Left lung (tissue), 10 donors: ENCODE results near the gene GRM5. TPM values are rescaled to one million over a fixed set of nuclear protein-coding genes. Genes with fewer than 3 reads are reported as not detected.

ENCODE experiments used
- ATAC-seq: fragments of 200-7000 bp; cut with Tn5 transposase; one replicate; pipeline ENCODE4 v1.9.1; 2020; ENCODE audit warnings: moderate library complexity
- DNase-seq, 4 donors: peaks; one replicate each; pipeline ENCODE4 v3.0.0-alpha.2; 2013 to 2020
- H3K27ac ChIP-seq, 2 donors: fragments of 200-600 bp; sonication (generic) in 1 of 2; one replicate each; pipeline versions ENCODE4 v1.5.0 to v1.8.0; 2020 to 2021
- H3K27me3 ChIP-seq, 2 donors: fragments of 200-600 bp; sonication (generic) in 1 of 2; one replicate each; pipeline versions ENCODE4 v1.5.0 to v1.8.0; 2020 to 2021
- H3K36me3 ChIP-seq, 2 donors: fragments of 200-600 bp; sonication (generic) in 1 of 2; one replicate each; pipeline versions ENCODE4 v1.5.0 to v1.8.0; 2020 to 2021
- H3K4me1 ChIP-seq, 2 donors: fragments of 200-600 bp; one replicate each; pipeline ENCODE4 v1.8.0; 2021
- H3K4me3 ChIP-seq, 2 donors: fragments of 200-600 bp; sonication (generic) in 1 of 2; one replicate each; pipeline versions ENCODE4 v1.5.0 to v1.8.0; 2020 to 2021; ENCODE audit warnings: mild to moderate bottlenecking in 1 of 2
- H3K9me3 ChIP-seq, 2 donors: fragments of 200-600 bp; sonication (generic) in 1 of 2; one replicate each; pipeline versions ENCODE4 v1.5.0 to v1.8.0; 2020 to 2021
- intact Hi-C, 2 donors: fragments of 100-400 bp; cut with DNase I; formaldehyde crosslinking; loops; one replicate each; pipeline versions ENCODE4 v1.11.2 to v1.14.2; 2022
- polyA plus RNA-seq, 6 donors: library from polyadenylated mRNA; unstranded; fragments of 120-200 nt; gene quantifications; one replicate each; pipeline ENCODE4 v1.2.1, GENCODE V29; 2013; ENCODE audit not compliant: insufficient read length in 6 of 6
- total RNA-seq, 2 donors: library from RNA; stranded (reverse); fragmentation: NEBNext Ultra II Directional; extraction: Animal tissue kit (Norgen Biotek cat#: 25700); gene quantifications; one replicate each; pipeline ENCODE4 v1.2.1, GENCODE V29; 2021
- TF ChIP-seq, protein P1 (sequence below), 2 donors: fragments of 200-600 bp; sonication (generic) in 1 of 2; IDR thresholded peaks; one replicate each; pipeline versions ENCODE4 v1.5.0 to v1.8.0; 2021; ENCODE audit warnings: antibody characterized with exemption in 2 of 2
- donor health status: DM: no; HTN: yes; CAD: no.
- donor health status: DM: no; HTN: no; CAD: no.

The GRM5 gene
- total and polyA plus RNA-seq, 8 donors = 0.03 to 0.08 (median 0.04) TPM; not detected in 4

GRCh38 chr11:88454881-88455280, 610.9 kb downstream of the GRM5 start:
- H3K27me3 ChIP-seq = no peaks in the 10 kb centered on the region
- ATAC-seq = no peak
- DNase-seq = no peak
- no peaks in the 10 kb centered on the region for H3K36me3 ChIP-seq
- intact Hi-C loops = no loop called here
- peaks cover 0 to 3% of the 10 kb centered on the region in 2 donors for H3K9me3 ChIP-seq
- H3K27ac ChIP-seq = no peak overlapping the region
- H3K4me3 ChIP-seq = no peak overlapping the region
- H3K4me1 ChIP-seq = no peaks in the 10 kb centered on the region
- TF ChIP-seq, protein P1, sequence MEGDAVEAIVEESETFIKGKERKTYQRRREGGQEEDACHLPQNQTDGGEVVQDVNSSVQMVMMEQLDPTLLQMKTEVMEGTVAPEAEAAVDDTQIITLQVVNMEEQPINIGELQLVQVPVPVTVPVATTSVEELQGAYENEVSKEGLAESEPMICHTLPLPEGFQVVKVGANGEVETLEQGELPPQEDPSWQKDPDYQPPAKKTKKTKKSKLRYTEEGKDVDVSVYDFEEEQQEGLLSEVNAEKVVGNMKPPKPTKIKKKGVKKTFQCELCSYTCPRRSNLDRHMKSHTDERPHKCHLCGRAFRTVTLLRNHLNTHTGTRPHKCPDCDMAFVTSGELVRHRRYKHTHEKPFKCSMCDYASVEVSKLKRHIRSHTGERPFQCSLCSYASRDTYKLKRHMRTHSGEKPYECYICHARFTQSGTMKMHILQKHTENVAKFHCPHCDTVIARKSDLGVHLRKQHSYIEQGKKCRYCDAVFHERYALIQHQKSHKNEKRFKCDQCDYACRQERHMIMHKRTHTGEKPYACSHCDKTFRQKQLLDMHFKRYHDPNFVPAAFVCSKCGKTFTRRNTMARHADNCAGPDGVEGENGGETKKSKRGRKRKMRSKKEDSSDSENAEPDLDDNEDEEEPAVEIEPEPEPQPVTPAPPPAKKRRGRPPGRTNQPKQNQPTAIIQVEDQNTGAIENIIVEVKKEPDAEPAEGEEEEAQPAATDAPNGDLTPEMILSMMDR (IDR thresholded peaks at IDR 0.05) = no peak

Other genes starting within 250 kb of the GRM5 start
- not detected for gene TYR, start 111.9 kb upstream of the GRM5 start, total RNA-seq
- not detected for gene TYR, start 111.9 kb upstream of the GRM5 start, polyA plus RNA-seq